ENCODE data around the gene S100A13.

DNA sequence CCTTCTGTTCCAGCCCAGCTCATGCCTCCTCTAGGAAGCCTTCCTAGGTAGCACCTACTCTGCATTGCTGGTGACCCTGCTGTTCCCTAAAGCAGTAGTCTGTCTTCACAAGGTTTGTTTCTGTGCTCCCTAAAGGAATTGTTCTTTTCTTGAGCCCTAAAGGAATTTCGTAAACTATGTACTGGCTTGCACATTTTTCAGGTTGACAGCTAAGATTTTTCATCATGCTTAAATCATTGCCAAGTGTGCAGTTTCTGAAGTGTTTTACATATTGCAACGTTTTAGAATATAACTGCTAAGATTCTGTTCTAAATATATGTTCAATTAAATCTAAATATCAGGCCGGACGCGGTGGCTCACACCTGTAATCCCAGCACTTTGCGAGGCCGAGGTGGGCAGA, 27.5 kb downstream of the S100A13 start:
- TF ChIP-seq, protein P1, sequence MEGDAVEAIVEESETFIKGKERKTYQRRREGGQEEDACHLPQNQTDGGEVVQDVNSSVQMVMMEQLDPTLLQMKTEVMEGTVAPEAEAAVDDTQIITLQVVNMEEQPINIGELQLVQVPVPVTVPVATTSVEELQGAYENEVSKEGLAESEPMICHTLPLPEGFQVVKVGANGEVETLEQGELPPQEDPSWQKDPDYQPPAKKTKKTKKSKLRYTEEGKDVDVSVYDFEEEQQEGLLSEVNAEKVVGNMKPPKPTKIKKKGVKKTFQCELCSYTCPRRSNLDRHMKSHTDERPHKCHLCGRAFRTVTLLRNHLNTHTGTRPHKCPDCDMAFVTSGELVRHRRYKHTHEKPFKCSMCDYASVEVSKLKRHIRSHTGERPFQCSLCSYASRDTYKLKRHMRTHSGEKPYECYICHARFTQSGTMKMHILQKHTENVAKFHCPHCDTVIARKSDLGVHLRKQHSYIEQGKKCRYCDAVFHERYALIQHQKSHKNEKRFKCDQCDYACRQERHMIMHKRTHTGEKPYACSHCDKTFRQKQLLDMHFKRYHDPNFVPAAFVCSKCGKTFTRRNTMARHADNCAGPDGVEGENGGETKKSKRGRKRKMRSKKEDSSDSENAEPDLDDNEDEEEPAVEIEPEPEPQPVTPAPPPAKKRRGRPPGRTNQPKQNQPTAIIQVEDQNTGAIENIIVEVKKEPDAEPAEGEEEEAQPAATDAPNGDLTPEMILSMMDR (IDR thresholded peaks at IDR 0.05): no peak
- TF ChIP-seq POLR2AphosphoS5 (IDR thresholded peaks at IDR 0.05): no peak

Measured in suprapubic skin (tissue), 3 donors.